ENCODE measurements around the gene RHOJ. TPM values are rescaled to one million over a fixed set of nuclear protein-coding genes. Genes with fewer than 3 reads are reported as not detected.
A peak's percentile ranks its signal among the peaks of the same experiment; 100 is the strongest.

The RHOJ gene
- total and polyA plus RNA-seq, 2 donors (not counting 3 experiments of a cell fraction or from before 2014, with no cell fraction given) = 191 to 486 TPM

GRCh38 chr14:63328787-63329737 lies 124.8 kb downstream of the RHOJ start:
- BruUV-seq (replicated peaks) = no TSS peak
- Histone ChIP-seq H3K36me3 (ENCODE audit: control insufficient read depth in 2 of 2, extremely low read depth in 1 of 2, insufficient read depth in 2 of 2, low read length in 2 of 2) (no peaks in the 10 kb centered on the region), H3K9ac (replicated peaks; ENCODE audit: extremely low read depth, insufficient read depth, low read length) (no peak overlapping the region), H3K9me3 (replicated peaks; ENCODE audit: control insufficient read depth, insufficient read depth, low read length) (no peaks in the 10 kb centered on the region), H2AFZ (ENCODE audit: low read depth, low read length) (no peak overlapping the region), H3K4me3 (replicated peaks in 1 of 3; ENCODE audit: insufficient read depth in 1 of 3, low read depth in 1 of 3, low read length in 3 of 3) (no peak overlapping the region), H3K9me1 (replicated peaks; ENCODE audit: control insufficient read depth, extremely low read depth, insufficient read depth, low read length) (no peaks in the 10 kb centered on the region), H3K27me3 (ENCODE audit: control insufficient read depth in 2 of 2, insufficient read depth in 2 of 2, low read length in 2 of 2) (peaks cover 15 to 17% of the 10 kb centered on the region in 2 experiments), H3K79me2 (ENCODE audit: control insufficient read depth, insufficient read depth, low read length) (no peaks in the 10 kb centered on the region), H3K27ac (ENCODE audit: insufficient read depth, low read depth, low read length) (no peak overlapping the region), H3K4me2 (ENCODE audit: insufficient read depth, low read length) (no peak overlapping the region), H4K20me1 (replicated peaks; ENCODE audit: control insufficient read depth, extremely low read depth, insufficient read depth, low read length) (no peaks in the 10 kb centered on the region), H3K4me1 (ENCODE audit: control insufficient read depth, extremely low read depth, insufficient read depth, low read length) (no peaks in the 10 kb centered on the region)
- CTCF ChIA-PET = no interaction called here
- TF ChIP-seq GATA2 (IDR thresholded peaks at IDR 0.05; ENCODE audit: insufficient read depth, insufficient read length, low read depth, low read length) (no peak), MAX (IDR thresholded peaks at IDR 0.05; ENCODE audit: insufficient read depth, insufficient read length) (no peak), JUN (IDR thresholded peaks at IDR 0.05; ENCODE audit: borderline replicate concordance, insufficient read depth, insufficient read length, low read depth) (no peak), MYC (IDR thresholded peaks at IDR 0.05; ENCODE audit: low read depth, low read length) (no peak), POLR2A (IDR thresholded peaks at IDR 0.05; ENCODE audit: low read depth, low read length) (no peak), EZH2 (IDR thresholded peaks at IDR 0.05; ENCODE audit: borderline replicate concordance, low read depth, low read length, severe bottlenecking) (no peak), FOS (IDR thresholded peaks at IDR 0.05; ENCODE audit: borderline replicate concordance, insufficient read depth, low read length) (no peak), POLR2AphosphoS5 (IDR thresholded peaks at IDR 0.05; ENCODE audit: insufficient read depth, low read depth, low read length) (no peak)
- TF ChIP-seq, protein P1, sequence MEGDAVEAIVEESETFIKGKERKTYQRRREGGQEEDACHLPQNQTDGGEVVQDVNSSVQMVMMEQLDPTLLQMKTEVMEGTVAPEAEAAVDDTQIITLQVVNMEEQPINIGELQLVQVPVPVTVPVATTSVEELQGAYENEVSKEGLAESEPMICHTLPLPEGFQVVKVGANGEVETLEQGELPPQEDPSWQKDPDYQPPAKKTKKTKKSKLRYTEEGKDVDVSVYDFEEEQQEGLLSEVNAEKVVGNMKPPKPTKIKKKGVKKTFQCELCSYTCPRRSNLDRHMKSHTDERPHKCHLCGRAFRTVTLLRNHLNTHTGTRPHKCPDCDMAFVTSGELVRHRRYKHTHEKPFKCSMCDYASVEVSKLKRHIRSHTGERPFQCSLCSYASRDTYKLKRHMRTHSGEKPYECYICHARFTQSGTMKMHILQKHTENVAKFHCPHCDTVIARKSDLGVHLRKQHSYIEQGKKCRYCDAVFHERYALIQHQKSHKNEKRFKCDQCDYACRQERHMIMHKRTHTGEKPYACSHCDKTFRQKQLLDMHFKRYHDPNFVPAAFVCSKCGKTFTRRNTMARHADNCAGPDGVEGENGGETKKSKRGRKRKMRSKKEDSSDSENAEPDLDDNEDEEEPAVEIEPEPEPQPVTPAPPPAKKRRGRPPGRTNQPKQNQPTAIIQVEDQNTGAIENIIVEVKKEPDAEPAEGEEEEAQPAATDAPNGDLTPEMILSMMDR (IDR thresholded peaks at IDR 0.05; ENCODE audit: extremely low read depth in 1 of 2, insufficient read depth in 1 of 2, low read depth in 1 of 2, low read length in 2 of 2) = no peak
- DNase-seq (ENCODE audit: low read depth, low spot score) = no peak
- intact Hi-C loops (cut with micrococcal nuclease) = no loop called here
- peak; percentile 18 for FAIRE-seq
- dilution Hi-C loops (cut with MboI; ENCODE audit: extremely low pct_ligation_motif_present, low sequenced_read_pairs) = no loop called here
- POLR2A ChIA-PET = no interaction called here

All from endothelial cell of umbilical vein (primary cell).